Psoas muscle (tissue), 8 donors: ENCODE data around the gene HMCN2. TPM values are rescaled to one million over a fixed set of nuclear protein-coding genes. Genes with fewer than 3 reads are reported as not detected.

Experiments used
- ATAC-seq, 4 donors: fragments of 200-7000 bp; cut with Tn5 transposase; one replicate each; pipeline ENCODE4 v1.9.1; 2020; ENCODE audit warnings: moderate library complexity in 3 of 4, mild to moderate bottlenecking in 2 of 4
- DNase-seq, 2 donors: peaks; one replicate each; pipeline ENCODE4 v3.0.0-alpha.2; 2020
- H3K27ac ChIP-seq: fragments of 200-600 bp; one replicate; pipeline ENCODE4 v1.8.0; 2022
- H3K27me3 ChIP-seq, 3 donors: fragments of 200-600 bp in 1 of 3; one replicate each; pipeline versions ENCODE4 v1.6.1 to v1.8.0; 2013 to 2022; ENCODE audit warnings: low read length in 2 of 3, mild to moderate bottlenecking in 2 of 3, moderate library complexity in 1 of 3; ENCODE audit not compliant: insufficient read depth in 3 of 3
- H3K36me3 ChIP-seq, 2 donors: fragments of 200-600 bp in 1 of 2; one replicate each; pipeline versions ENCODE4 v1.6.1 to v1.8.0; 2013 to 2022; ENCODE audit warnings: low read depth in 1 of 2, mild to moderate bottlenecking in 1 of 2, moderate library complexity in 1 of 2; ENCODE audit not compliant: insufficient read depth in 1 of 2
- H3K4me1 ChIP-seq: fragments of 200-600 bp; one replicate; pipeline ENCODE4 v1.8.0; 2022
- H3K4me3 ChIP-seq: fragments of 200-600 bp; one replicate; pipeline ENCODE4 v1.8.0; 2022; ENCODE audit warnings: mild to moderate bottlenecking
- H3K9me3 ChIP-seq: fragments of 200-600 bp; one replicate; pipeline ENCODE4 v1.8.0; 2022
- WGBS, 3 donors: extraction: QIAGEN DNeasy Blood & Tissue Kit; methylation state at CpG; one replicate each; pipeline versions ENCODE4 v1.1.6 to v1.1.7; 2013; 5-methylcytosine and 5-hydroxymethylcytosine counted together
- intact Hi-C, 2 donors: fragments of 100-400 bp; cut with DNase I; formaldehyde crosslinking; loops; one replicate each; pipeline versions ENCODE4 v1.11.0 to v1.14.2; 2022
- polyA plus RNA-seq, 3 donors: library from polyadenylated mRNA; stranded (reverse); fragments of 200-250 nt; gene quantifications; one replicate each; pipeline ENCODE4 v1.2.3, GENCODE V29; 2013
- total RNA-seq, 4 donors: library from RNA; stranded (reverse); fragmentation: NEBNext Ultra II Directional in 2 of 4; extraction: Animal tissue kit (Norgen Biotek cat#: 25700) in 2 of 4; gene quantifications; one replicate each; pipeline versions ENCODE4 v1.2.1 to v1.2.4, GENCODE V29; 2021 to 2023
- TF ChIP-seq, protein P1 (sequence below): fragments of 200-600 bp; IDR thresholded peaks from one replicate; pipeline ENCODE4 v1.8.0; 2022; ENCODE audit warnings: antibody characterized with exemption
- donor health status: healthy with polysubstance abuse.
- donor health status: DM: no; HTN: no; CAD: no; lungs with moderate emphysema.
- donor health status: Bipolar disorder and iron deficiency.
- donor health status: healthy.
- donor health status: DM: yes; HTN: yes; CAD: no.
- donor health status: DM: no; HTN: no; CAD: no.
- donor health status: DM: no; HTN: no; CAD: no.
- donor health status: DM: yes; HTN: yes; CAD: no.

The HMCN2 gene
- total and polyA plus RNA-seq, 7 donors = 3.6 to 13.2 (median 6.7) TPM

DNA sequence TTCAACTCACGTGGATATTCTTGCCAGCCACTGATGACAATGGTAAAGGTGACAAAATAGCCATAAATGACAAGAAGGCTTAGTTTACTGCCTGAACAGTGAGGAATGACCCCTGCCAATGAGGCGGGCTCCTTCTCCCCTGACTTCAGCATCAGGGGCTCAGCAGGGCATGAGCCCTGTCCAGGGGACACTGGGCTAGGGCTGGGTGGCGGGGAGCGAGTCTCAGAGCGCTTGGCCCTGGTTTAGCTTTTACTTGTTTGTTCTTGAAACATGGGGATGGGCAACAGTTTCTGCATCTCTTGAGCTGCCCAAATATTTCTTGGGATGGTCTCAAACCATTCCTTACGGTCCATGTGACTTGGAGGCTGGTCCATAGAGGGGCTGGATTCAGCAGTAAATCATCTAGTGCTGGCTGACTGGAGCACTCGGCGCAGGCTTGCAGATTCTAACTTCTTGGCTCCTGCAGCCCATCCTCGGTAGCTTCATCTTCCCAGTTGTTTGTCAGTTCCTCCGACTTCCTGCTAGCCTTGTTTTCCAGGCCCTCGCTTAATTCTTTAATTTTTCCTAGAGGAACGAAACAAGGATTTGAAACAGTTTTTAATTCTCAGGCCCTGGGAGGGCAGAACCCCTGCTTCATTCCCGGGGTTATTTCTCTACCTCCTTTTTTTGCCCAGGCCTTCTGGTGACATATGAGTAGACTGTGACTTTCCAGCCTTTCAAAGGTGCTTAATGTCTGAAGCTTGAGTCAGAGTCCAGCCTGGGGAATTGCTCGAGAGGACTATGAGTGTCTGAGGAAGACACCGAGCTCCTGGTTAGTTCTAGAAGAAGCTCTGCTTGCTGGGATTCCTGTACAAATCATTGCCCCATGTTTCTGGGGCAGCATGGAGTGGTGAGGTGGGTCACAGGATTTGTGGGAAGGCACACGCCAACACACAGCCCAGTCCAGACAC lies 4.5 kb upstream of the HMCN2 start:
- peak in 1 of 4 donors; percentile 50 for ATAC-seq
- intact Hi-C loops = no loop called here
- no peak for DNase-seq
- peaks cover 4% of the 10 kb centered on the region for H3K4me1 ChIP-seq
- H3K4me3 ChIP-seq = no peak overlapping the region
- no peak overlapping the region for H3K27ac ChIP-seq
- TF ChIP-seq, protein P1, sequence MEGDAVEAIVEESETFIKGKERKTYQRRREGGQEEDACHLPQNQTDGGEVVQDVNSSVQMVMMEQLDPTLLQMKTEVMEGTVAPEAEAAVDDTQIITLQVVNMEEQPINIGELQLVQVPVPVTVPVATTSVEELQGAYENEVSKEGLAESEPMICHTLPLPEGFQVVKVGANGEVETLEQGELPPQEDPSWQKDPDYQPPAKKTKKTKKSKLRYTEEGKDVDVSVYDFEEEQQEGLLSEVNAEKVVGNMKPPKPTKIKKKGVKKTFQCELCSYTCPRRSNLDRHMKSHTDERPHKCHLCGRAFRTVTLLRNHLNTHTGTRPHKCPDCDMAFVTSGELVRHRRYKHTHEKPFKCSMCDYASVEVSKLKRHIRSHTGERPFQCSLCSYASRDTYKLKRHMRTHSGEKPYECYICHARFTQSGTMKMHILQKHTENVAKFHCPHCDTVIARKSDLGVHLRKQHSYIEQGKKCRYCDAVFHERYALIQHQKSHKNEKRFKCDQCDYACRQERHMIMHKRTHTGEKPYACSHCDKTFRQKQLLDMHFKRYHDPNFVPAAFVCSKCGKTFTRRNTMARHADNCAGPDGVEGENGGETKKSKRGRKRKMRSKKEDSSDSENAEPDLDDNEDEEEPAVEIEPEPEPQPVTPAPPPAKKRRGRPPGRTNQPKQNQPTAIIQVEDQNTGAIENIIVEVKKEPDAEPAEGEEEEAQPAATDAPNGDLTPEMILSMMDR = no peak
- H3K9me3 ChIP-seq = no peaks in the 10 kb centered on the region
- peaks cover 0 to 67% (median 9%) of the 10 kb centered on the region in 3 donors for H3K27me3 ChIP-seq
- WGBS, 3 donors = 43 to 58% (median 48%) methylated on average over 16 of the region's 16 CpGs
- no peaks in the 10 kb centered on the region for H3K36me3 ChIP-seq

DNA sequence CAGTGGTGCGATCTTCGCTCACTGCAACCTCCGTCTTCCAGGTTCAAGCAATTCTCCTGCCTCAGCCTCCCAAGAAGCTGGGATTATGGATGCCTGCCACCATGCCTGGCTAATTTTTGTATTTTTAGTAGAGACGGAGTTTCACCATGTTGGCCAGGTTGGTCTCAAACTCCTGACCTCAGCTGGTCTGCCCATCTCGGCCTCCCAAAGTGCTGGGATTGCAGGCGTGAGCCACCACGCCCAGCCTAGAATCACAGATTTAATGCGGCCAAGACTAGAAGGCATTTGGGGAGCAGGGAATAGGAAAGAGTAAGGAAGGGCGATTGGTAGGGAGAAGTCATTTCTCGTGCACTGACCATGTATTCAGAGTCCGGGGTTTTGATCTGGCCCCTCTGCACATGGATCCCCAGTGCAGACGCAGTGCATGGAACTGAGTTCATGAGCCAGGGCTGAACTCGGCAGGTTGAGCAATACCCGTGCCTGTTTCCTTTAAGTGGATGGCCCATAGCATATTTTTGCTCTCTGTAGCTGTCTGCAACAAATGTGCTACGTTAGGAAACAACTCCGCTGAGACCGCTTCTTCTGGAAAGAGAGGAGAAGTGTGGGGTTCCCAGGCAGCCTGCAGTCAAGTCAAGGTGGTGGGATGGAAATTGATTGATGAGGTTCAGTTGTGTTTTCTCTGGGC lies 3.4 kb upstream of the HMCN2 start:
- no peaks in the 10 kb centered on the region for H3K36me3 ChIP-seq
- no peak overlapping the region for H3K4me3 ChIP-seq
- peaks cover 4% of the 10 kb centered on the region for H3K4me1 ChIP-seq
- WGBS, 3 donors = 84 to 88% (median 87%) methylated on average over 17 of the region's 17 CpGs
- peaks cover 0 to 74% (median 16%) of the 10 kb centered on the region in 3 donors for H3K27me3 ChIP-seq
- H3K27ac ChIP-seq = no peak overlapping the region
- ATAC-seq (no peak), DNase-seq (no peak)
- TF ChIP-seq, protein P1 = no peak
- intact Hi-C loops = no loop called here
- no peaks in the 10 kb centered on the region for H3K9me3 ChIP-seq

DNA sequence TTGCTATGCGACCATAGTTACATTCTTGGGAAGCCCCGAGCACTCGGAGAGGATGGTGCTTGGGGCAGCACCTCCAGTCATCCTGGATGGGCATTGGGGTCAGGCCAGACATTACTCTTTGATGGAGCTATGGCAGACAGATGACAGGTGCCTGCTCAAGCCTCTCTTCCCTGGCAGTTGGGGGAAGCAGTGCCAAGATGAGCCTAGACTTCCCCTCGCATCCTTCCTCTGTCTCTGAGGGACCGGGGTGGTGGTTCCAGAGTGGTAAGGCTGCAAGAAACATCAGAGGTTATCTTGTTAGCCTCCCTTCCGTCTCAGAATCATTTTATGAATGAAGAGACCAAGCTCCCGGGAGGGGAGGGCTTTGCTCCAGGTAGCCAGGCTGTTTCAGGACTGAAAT lies 2.8 kb upstream of the HMCN2 start:
- no peak for DNase-seq
- Histone ChIP-seq H3K36me3 (no peaks in the 10 kb centered on the region), H3K27me3 (peaks cover 0 to 73% (median 16%) of the 10 kb centered on the region in 3 donors), H3K4me3 (no peak overlapping the region), H3K9me3 (no peaks in the 10 kb centered on the region), H3K4me1 (peaks cover 4% of the 10 kb centered on the region), H3K27ac (no peak overlapping the region)
- ATAC-seq = no peak
- TF ChIP-seq, protein P1 = no peak
- WGBS, 3 donors = 83 to 89% (median 83%) methylated on average over 7 of the region's 7 CpGs
- intact Hi-C loops = no loop called here

DNA sequence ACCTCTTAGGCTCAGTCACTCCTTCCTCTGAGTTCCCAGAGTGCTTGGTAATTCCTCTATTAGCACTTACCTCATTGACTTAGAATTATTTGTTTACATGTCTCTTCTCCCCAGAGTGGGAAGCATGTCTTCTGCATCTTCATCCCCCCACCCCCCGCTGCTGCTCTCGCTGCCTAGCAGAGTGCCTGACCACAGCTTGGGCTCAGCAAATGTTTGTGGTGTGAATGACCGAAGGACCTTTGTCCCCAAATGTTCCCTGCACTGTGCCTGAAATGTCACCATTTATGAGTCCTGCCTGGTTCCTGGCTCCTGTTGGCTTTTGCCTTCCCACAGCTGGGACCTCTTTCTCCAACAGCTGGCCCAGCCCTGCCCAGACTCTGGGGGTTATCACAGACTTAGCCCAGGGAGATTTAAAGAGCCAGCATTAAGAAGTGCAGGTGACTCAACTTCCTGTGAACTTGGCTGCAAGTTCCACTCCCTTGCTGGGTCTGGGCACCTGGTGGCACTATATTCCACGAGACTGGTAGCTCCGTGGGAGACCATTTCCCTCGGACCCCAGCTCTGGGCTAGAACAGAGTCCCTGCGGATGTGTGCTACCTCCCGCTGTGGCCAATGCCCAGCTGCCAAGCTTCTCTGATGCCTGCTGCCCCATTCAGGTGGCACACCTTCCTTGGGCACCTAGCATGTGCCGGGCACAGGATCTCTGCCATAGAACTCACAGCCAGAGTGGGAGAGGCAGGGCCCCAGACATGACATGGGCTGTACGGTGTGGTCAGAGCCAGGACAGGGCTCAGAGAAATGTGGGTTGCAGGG lies 1.8 kb upstream of the HMCN2 start:
- ATAC-seq = peak in 3 of 4 donors; percentile 16 to 55 (median 45)
- Histone ChIP-seq H3K9me3 (no peaks in the 10 kb centered on the region), H3K4me3 (no peak overlapping the region), H3K4me1 (peaks cover 4% of the 10 kb centered on the region), H3K36me3 (no peaks in the 10 kb centered on the region), H3K27ac (no peak overlapping the region), H3K27me3 (peaks cover 0 to 82% (median 21%) of the 10 kb centered on the region in 3 donors)
- peak in 1 of 2 donors; percentile 78 for DNase-seq
- intact Hi-C loops = no loop called here
- WGBS, 3 donors = 34 to 48% (median 37%) methylated on average over 10 of the region's 10 CpGs
- TF ChIP-seq, protein P1 = no peak
